Activated CD4-positive, alpha-beta T cell treated with anti-CD3 and anti-CD28 coated beads, Interleukin-2, amount 10 ng/mL, durations not matched to agents 7 days and 5 days (primary cell): Measurements from ENCODE around the gene NCOA1. TPM values are rescaled to one million over a fixed set of nuclear protein-coding genes. Genes with fewer than 3 reads are reported as not detected.
"Not testable (repeated sequence)": the region's sequence is repeated elsewhere in the genome, so short reads cannot be mapped to it uniquely, and the experiment has no call there.

Experiments
- CTCF ChIA-PET: fragments of 350-600 bp; sonication (Branson Sonifier 250); formaldehyde crosslinking; loops from one replicate; lab custom pipeline; 2021; ENCODE audit warnings: antibody characterized with exemption; lab: Charles Lee
- POLR2A ChIA-PET: fragments of 350-600 bp; sonication (Branson Sonifier 250); formaldehyde crosslinking; loops from one replicate; lab custom pipeline; 2021; ENCODE audit warnings: antibody characterized with exemption; lab: Charles Lee
- DNase-seq: peaks from one replicate; pipeline ENCODE4 v3.0.0-alpha.2; 2020
- H3K27ac Mint-ChIP-seq: one replicate; pipeline ENCODE4 v1.8.0; 2021; ENCODE audit warnings: mild to moderate bottlenecking, moderate library complexity, mixed read lengths
- H3K27me3 Mint-ChIP-seq: one replicate; pipeline ENCODE4 v1.8.0; 2021; ENCODE audit warnings: mixed read lengths
- H3K36me3 Mint-ChIP-seq: one replicate; pipeline ENCODE4 v1.8.0; 2021; ENCODE audit warnings: low read depth, mixed read lengths
- H3K4me1 Mint-ChIP-seq: one replicate; pipeline ENCODE4 v1.8.0; 2021; ENCODE audit warnings: mixed read lengths
- H3K4me3 Mint-ChIP-seq: one replicate; pipeline ENCODE4 v1.8.0; 2021; ENCODE audit warnings: mild to moderate bottlenecking, moderate library complexity, mixed read lengths
- H3K9me3 Mint-ChIP-seq: one replicate; pipeline ENCODE4 v1.8.0; 2021; ENCODE audit warnings: mixed read lengths
- total RNA-seq, 2 experiments: library from RNA; stranded (reverse); gene quantifications; one replicate each; pipeline ENCODE4 v1.2.3, GENCODE V29; 2021

Gene NCOA1
- total RNA-seq, 2 experiments from 2014 or later: 18.4 to 22.8 TPM

DNA sequence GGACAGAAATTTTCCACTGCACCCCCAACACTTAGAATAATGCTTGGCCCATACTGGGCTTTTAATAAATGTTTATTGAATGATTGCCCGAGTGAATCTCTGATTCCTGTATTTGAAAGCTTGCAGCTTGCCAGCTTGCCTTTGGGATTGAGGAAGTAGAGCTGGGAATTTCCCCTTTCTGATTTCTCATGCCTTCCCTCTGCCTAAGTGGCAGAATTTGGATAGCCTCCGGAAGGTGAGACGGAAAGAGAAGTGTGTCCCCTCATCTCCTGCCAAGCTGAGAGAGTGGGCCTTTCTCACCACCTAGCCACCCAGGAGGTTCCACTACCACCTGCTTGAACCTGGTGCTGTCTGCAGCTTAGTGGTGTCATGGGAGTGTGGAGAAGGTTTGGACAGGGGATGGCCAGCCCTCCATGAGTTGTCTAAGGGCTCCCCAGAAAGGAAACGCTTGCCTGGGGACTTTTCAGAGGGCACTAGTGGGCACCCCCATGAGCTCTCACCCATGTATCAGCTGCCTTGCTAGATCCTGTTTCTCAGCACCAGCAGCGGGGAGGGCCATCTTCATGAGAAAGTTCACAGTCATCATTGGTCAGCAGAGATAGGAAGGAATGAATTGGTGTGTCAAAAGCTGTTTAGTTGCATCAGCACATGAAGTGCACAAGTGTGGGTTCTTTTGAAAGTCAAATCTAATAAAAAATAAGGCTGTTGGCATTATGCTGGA is 8.6 kb upstream of the NCOA1 start:
- H3K36me3 Mint-ChIP-seq: no peaks in the 10 kb centered on the region
- POLR2A ChIA-PET: interaction anchor here (1.1 kb wide), 1 partner anchor 12 kb away, joined by 3 read pairs; no protein-coding TSS in a partner anchor
- H3K4me3 Mint-ChIP-seq: no peak overlapping the region
- no peaks in the 10 kb centered on the region for H3K27me3 Mint-ChIP-seq
- no peak for DNase-seq
- CTCF ChIA-PET: interaction anchor here (1.5 kb wide), 1 partner anchor 10 kb away, joined by 5 read pairs; no protein-coding TSS in a partner anchor
- H3K27ac Mint-ChIP-seq: no peak overlapping the region
- peaks cover 9% of the 10 kb centered on the region for H3K9me3 Mint-ChIP-seq
- no peaks in the 10 kb centered on the region for H3K4me1 Mint-ChIP-seq

DNA sequence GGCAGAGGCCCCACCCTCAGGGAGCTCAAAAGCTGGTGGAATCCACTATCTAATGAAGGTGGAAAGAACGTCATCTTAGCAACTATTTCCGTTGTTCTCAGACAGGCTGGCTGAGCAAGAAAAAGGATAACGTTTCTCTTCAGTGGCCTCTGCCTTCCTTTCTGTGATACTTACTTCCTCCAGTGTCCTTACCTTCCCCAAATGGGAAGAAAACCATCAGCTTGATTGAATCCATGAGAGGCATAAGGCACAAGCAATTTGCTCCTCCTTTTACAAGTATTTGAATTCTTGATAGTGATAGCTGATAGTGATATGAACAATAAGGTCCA is 8.1 kb upstream of the NCOA1 start:
- DNase-seq: no peak
- H3K27ac Mint-ChIP-seq: no peak overlapping the region
- H3K9me3 Mint-ChIP-seq: peaks cover 9% of the 10 kb centered on the region
- H3K4me3 Mint-ChIP-seq: no peak overlapping the region
- H3K27me3 Mint-ChIP-seq: no peaks in the 10 kb centered on the region
- ChIA-PET POLR2A (interaction anchor here (0.6 to 1.1 kb wide), 2 partner anchors 13 to 19 kb away, joined by 3 read pairs; no protein-coding TSS in a partner anchor), CTCF (no interaction called here)
- no peaks in the 10 kb centered on the region for H3K36me3 Mint-ChIP-seq
- H3K4me1 Mint-ChIP-seq: no peaks in the 10 kb centered on the region

DNA sequence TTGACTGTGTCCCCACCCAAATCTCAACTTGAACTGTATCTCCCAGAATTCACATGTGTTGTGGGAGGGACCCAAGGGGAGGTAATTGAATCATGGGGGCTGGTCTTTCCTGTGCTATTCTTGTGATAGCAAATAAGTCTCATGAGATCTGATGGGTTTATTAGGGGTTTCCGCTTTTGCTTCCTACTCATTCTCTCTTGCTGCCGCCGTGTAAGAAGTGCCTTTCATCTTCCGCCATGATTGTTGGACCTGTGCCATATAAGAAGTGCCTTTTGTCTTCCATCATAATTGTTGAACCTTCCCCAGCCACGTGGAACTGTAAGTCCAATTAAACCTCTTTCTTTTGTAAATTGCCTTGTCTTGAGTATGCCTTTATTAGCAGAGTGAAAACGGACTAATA is 6.4 kb upstream of the NCOA1 start:
- H3K27me3 Mint-ChIP-seq, POLR2A ChIA-PET, H3K4me3 Mint-ChIP-seq, H3K4me1 Mint-ChIP-seq, H3K36me3 Mint-ChIP-seq, DNase-seq, H3K9me3 Mint-ChIP-seq, H3K27ac Mint-ChIP-seq: not testable (repeated sequence)
- CTCF ChIA-PET: interaction anchor here (1.5 kb wide), 1 partner anchor 13 kb away, joined by 3 read pairs; no protein-coding TSS in a partner anchor

DNA sequence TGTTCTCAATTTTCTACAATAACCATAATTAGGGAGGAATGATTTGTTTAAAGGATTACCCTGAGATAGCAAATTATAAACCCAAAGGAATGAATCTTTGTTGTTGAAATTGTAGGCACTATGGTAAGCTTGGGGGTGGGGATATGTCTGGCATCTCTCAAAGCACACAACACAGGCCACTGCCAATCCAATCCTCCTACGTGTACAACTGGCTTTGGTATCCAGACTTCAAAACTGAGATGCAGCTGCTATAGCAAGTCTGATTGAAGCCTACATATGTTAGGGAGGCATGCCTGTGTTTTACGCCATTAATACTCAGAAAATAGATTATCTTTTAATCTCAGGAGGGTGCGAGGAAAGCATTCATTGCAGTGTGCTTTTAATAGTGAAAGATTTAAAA is 5.9 kb upstream of the NCOA1 start:
- Mint-ChIP-seq H3K36me3 (no peaks in the 10 kb centered on the region), H3K27me3 (no peaks in the 10 kb centered on the region), H3K27ac (no peak overlapping the region), H3K9me3 (peaks cover 6% of the 10 kb centered on the region), H3K4me3 (no peak overlapping the region), H3K4me1 (peaks cover 14% of the 10 kb centered on the region)
- ChIA-PET POLR2A (no interaction called here), CTCF (interaction anchor here (1.5 kb wide), 1 partner anchor 13 kb away, joined by 3 read pairs; no protein-coding TSS in a partner anchor)
- no peak for DNase-seq

DNA sequence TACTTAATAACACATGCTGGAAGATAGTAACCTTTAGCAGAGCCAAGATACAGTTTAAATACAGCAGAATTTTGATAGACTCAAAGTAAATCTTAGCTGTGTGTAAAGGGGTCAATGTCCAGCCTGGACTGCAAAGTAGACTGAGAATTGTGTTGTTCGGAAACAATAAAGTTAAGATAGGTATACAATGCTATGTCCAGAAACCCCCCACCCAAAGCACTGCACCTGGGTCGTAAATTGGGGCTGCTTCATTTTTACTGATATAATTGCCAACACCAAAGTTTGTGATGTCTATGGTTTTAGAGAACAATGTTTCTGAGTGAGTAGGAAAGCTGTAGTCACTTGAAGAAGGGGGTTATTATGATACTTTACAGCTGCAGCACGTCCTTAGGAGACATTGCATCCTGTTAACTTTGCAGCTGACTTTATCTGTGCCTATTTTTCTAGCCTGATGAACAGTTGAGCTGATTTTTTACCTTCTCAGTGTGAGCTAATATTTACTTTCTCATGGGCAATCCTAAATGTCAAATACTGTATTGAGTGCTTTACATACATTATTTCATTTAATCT is 4.3 kb upstream of the NCOA1 start:
- no peak for DNase-seq
- no peak overlapping the region for H3K4me3 Mint-ChIP-seq
- ChIA-PET POLR2A (no interaction called here), CTCF (interaction anchor here (0.6 to 1.0 kb wide), 2 partner anchors 17 to 131 kb away, joined by 3 read pairs; no protein-coding TSS in a partner anchor)
- H3K4me1 Mint-ChIP-seq: peaks cover 18% of the 10 kb centered on the region
- no peaks in the 10 kb centered on the region for H3K36me3 Mint-ChIP-seq
- no peak overlapping the region for H3K27ac Mint-ChIP-seq
- no peaks in the 10 kb centered on the region for H3K27me3 Mint-ChIP-seq
- H3K9me3 Mint-ChIP-seq: peaks cover 3% of the 10 kb centered on the region

DNA sequence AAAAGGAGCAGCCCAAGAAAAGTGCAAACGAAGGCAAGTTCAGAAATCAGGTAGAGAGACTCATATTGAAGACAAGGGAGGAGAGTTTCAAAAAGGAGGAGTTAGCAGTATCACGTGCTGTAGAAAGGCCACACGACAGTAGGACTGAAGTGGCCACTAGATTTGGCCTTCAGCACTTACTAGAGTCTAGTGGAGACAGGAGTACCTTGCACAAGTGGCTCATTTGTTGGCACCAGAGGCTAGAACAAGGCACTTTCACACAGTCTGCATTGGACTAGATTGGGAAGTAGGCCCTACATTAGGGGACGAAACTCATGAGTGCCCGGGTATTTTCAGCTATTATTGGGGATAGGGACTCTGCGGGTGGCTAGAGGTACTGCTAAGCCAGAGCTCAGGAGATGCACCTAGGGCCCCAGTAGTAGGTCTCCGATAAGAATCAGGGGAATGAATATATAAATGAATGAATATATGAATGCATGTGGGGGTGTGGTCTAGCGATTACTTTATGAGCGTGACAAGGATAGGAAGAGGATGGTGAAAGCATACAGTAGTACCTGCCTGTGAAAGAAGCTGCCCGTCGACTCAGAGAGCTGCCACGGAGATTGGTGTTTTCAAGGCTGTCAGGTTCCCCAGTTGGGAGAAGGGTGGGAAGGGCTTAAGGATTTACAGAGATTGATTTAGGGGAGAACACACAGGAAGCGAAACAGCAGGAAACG is 1.4 kb upstream of the NCOA1 start:
- Mint-ChIP-seq H3K4me3 (peak overlapping the region; percentile 88), H3K9me3 (peaks cover 3% of the 10 kb centered on the region), H3K4me1 (peaks cover 41% of the 10 kb centered on the region), H3K27me3 (no peaks in the 10 kb centered on the region), H3K36me3 (no peaks in the 10 kb centered on the region), H3K27ac (peak overlapping the region; percentile 88)
- DNase-seq: no peak
- ChIA-PET POLR2A (no interaction called here), CTCF (interaction anchor here (0.6 kb wide), 2 partner anchors 250 to 257 kb away, joined by 3 read pairs; no protein-coding TSS in a partner anchor)

GRCh38 chr2:24490181-24490689 is 819 bp upstream of the NCOA1 start:
- Mint-ChIP-seq H3K4me1 (peaks cover 41% of the 10 kb centered on the region), H3K9me3 (no peaks in the 10 kb centered on the region), H3K27me3 (no peaks in the 10 kb centered on the region), H3K4me3 (peak overlapping the region; percentile 88), H3K36me3 (no peaks in the 10 kb centered on the region), H3K27ac (peak overlapping the region; percentile 88)
- no peak for DNase-seq
- ChIA-PET POLR2A (no interaction called here), CTCF (no interaction called here)

DNA sequence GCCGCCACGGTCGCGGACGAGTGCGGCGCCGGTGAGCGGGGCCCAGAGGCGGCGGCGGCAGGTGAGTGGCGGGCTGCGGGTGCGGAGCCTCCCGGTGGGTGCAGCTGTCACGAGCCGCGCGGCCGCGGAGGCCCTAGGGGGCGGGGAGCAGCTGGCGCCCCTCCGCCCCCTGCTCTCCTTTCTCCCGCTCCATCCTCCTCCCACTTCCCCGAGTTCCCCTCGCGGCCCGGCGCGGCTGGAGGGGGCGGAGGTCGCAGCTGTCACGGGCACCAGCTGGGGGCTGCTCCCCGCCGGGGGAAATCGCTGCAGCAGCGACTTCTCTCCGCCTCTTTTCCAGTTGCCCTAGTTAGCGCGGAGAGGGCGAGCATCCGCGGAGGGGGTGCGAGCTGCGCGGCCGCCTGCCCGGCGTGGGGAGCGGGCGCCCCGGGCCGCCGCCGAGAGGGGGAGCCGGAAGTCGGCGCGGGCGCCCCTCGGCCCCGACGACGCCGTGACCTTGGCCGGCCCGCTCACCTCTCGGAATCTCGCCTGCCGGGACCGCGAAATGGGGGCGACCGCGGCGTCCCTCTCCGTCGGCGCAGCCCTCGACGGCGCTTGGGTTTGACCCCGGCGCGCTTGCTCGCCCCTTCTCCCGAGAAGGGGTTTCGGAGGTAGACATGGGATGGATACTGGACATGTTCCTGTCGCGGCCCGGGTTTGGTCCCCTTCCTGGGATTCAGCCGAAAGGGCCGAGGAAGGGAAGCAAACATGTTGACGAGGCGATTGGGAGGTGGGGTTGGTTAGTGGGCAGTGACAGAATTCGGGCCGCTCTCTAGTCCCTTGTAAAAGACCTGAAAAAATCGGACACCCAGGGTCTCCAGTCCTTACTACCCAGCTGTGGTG is 727 bp downstream of the NCOA1 start:
- peaks cover 41% of the 10 kb centered on the region for H3K4me1 Mint-ChIP-seq
- ChIA-PET POLR2A (no interaction called here), CTCF (interaction anchor here (0.8 to 1.2 kb wide), 3 partner anchors 17 to 265 kb away, joined by 3 to 4 read pairs (median 3); no protein-coding TSS in a partner anchor)
- H3K9me3 Mint-ChIP-seq: no peaks in the 10 kb centered on the region
- no peaks in the 10 kb centered on the region for H3K36me3 Mint-ChIP-seq
- peak overlapping the region; percentile 72 for H3K4me3 Mint-ChIP-seq
- no peaks in the 10 kb centered on the region for H3K27me3 Mint-ChIP-seq
- DNase-seq: peak; percentile 64
- peak overlapping the region; percentile 82 for H3K27ac Mint-ChIP-seq

DNA sequence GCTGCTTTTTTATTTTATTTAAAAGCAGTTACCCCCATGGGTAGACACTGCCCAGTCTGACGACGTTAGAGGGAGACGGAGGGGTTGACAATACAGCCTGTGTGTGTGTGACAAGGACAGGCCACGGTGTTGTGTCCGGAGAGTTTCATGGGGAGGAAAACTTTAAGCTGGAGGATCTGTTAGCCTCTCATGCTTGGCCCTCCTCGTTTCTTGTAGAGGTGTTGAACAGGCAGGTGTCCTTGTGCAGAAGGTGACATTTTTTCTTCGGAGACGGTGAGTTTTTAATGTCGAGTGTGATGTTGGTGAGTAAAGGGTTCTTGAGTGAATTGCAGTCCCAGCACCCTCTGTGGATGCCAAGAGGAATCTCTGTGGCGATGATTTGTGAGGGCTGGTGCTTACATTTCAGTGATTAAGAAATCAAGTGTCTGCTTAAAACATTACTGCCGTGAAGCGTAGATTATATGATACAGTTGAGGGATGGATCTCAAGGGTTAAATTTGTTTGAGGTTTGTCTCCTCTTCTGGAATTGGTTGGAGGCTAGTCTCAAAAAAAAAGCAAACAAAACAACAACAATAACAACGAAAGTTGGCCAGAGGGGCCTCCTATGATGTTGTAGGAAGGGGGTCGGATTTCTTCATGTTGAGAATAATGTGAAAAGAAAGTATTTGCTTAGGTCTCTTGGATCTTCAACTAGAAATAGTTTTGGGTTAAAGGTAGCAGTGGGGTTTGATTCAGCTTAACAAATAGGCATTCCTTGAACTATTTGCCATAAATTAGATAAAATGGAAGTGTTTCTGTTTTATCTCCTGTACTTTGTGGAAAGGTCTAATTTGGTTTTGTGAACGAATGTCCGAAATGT is 1.6 kb downstream of the NCOA1 start:
- Mint-ChIP-seq H3K4me1 (peaks cover 43% of the 10 kb centered on the region), H3K9me3 (no peaks in the 10 kb centered on the region), H3K27ac (peak overlapping the region; percentile 82), H3K4me3 (peak overlapping the region; percentile 71), H3K27me3 (no peaks in the 10 kb centered on the region), H3K36me3 (peaks cover 2% of the 10 kb centered on the region)
- POLR2A ChIA-PET: no interaction called here
- no peak for DNase-seq
- CTCF ChIA-PET: interaction anchor here (0.6 kb wide), 1 partner anchor 133 kb away, joined by 5 read pairs; no protein-coding TSS in a partner anchor

GRCh38 chr2:24493713-24494112 is 2.7 kb downstream of the NCOA1 start:
- H3K9me3 Mint-ChIP-seq: no peaks in the 10 kb centered on the region
- peaks cover 2% of the 10 kb centered on the region for H3K36me3 Mint-ChIP-seq
- no peaks in the 10 kb centered on the region for H3K27me3 Mint-ChIP-seq
- H3K4me1 Mint-ChIP-seq: peaks cover 40% of the 10 kb centered on the region
- DNase-seq: no peak
- H3K4me3 Mint-ChIP-seq: no peak overlapping the region
- CTCF ChIA-PET: no interaction called here
- no peak overlapping the region for H3K27ac Mint-ChIP-seq
- POLR2A ChIA-PET: no interaction called here

DNA sequence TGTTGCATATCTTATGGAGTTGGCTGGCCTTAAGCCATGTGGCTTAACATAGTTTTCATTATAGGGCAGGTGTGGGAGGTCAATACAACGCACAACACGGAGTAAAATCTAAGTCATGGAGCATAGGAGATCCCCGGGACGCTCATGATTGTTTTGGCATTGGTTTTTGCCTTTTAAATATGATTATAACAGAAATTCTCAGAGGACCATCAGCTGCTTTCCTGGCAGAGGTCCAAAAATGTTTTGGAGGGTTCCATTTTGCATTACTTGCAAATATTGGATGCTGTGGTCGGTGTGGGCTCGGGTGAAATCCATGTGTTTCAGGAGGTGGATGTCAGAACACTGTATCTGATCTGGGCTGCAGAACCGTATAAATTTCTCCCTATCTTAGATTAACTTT is 3.4 kb downstream of the NCOA1 start:
- Mint-ChIP-seq H3K9me3 (no peaks in the 10 kb centered on the region), H3K27me3 (no peaks in the 10 kb centered on the region), H3K27ac (no peak overlapping the region), H3K4me1 (peaks cover 36% of the 10 kb centered on the region), H3K4me3 (no peak overlapping the region), H3K36me3 (peaks cover 2% of the 10 kb centered on the region)
- ChIA-PET POLR2A (no interaction called here), CTCF (no interaction called here)
- no peak for DNase-seq
